ENCODE data around the gene PPTC7. TPM values are rescaled to one million over a fixed set of nuclear protein-coding genes. Genes with fewer than 3 reads are reported as not detected.
A peak's percentile ranks its signal among the peaks of the same experiment; 100 is the strongest.

Gene PPTC7
- total and polyA plus RNA-seq, 2 of the 13 experiments (the other 11 are each of a cell fraction or from before 2014, with no cell fraction given) = 4.8 to 12.3 TPM

GRCh38 chr12:110501752-110502738 is 81.1 kb downstream of the PPTC7 start, which contains the start of the genes RAD9B and VPS29 (continued):
- peak; percentile 61; the same call in 1 of the 2 replicates for TF ChIP-seq ZNF318 (CRISPR knock-in tag; IDR thresholded peaks at IDR 0.05)
- TF ChIP-seq GPBP1L1 (CRISPR knock-in tag; IDR thresholded peaks at IDR 0.05) = no peak
- peak; percentile 83 for TF ChIP-seq E2F5 (CRISPR knock-in tag; conservative IDR thresholded peaks at IDR 0.05)
- peak; percentile 100 for TF ChIP-seq MAX (IDR thresholded peaks at IDR 0.05)
- peak; percentile 95; the same call in 1 of the 2 replicates for TF ChIP-seq ZNF75D (CRISPR knock-in tag; IDR thresholded peaks at IDR 0.05; ENCODE audit: borderline replicate concordance)
- peak; percentile 99 for TF ChIP-seq ZMYM4 (CRISPR knock-in tag; IDR thresholded peaks at IDR 0.05)
- TF ChIP-seq ISX (CRISPR knock-in tag; conservative IDR thresholded peaks at IDR 0.05) = peak; percentile 93; the same call in 1 of the 2 replicates
- TF ChIP-seq ZNF552 (CRISPR knock-in tag; IDR thresholded peaks at IDR 0.05; ENCODE audit: borderline replicate concordance) = peak; percentile 98
- TF ChIP-seq ZNF33B (CRISPR knock-in tag; IDR thresholded peaks at IDR 0.05) = peak; percentile 97
- TF ChIP-seq HHEX (CRISPR knock-in tag; IDR thresholded peaks at IDR 0.05) = no peak
- no peak; the same call in 1 of the 2 replicates for TF ChIP-seq ZNF629 (CRISPR knock-in tag; conservative IDR thresholded peaks at IDR 0.05)
- TF ChIP-seq ZNF20 (CRISPR knock-in tag; IDR thresholded peaks at IDR 0.05) = peak; percentile 83; the same call in 1 of the 2 replicates
- TF ChIP-seq ZNF570 (CRISPR knock-in tag; IDR thresholded peaks at IDR 0.05; ENCODE audit: borderline replicate concordance) = peak; percentile 92; the same call in 1 of the 2 replicates
- 0 out of 2 replicates have a peak, but pooled peaks have one; percentile 39 for TF ChIP-seq ZSCAN12 (CRISPR knock-in tag; IDR thresholded peaks at IDR 0.05)
- peak; percentile 89; the same call in 1 of the 2 replicates for TF ChIP-seq ZNF775 (CRISPR knock-in tag; IDR thresholded peaks at IDR 0.05; ENCODE audit: borderline replicate concordance)
- peak; percentile 91 for TF ChIP-seq EED (CRISPR knock-in tag; IDR thresholded peaks at IDR 0.05)
- TF ChIP-seq ZMYM2 (CRISPR knock-in tag; IDR thresholded peaks at IDR 0.05) = peak; percentile 90
- TF ChIP-seq CENPT (CRISPR knock-in tag; IDR thresholded peaks at IDR 0.05; ENCODE audit: low read depth) = peak; percentile 89; the same call in 1 of the 2 replicates
